ENCODE results near the gene ZNF831. TPM values are rescaled to one million over a fixed set of nuclear protein-coding genes. Genes with fewer than 3 reads are reported as not detected.

Gene ZNF831
- total RNA-seq, 1 donor from 2014 or later, result 6.4 TPM

DNA sequence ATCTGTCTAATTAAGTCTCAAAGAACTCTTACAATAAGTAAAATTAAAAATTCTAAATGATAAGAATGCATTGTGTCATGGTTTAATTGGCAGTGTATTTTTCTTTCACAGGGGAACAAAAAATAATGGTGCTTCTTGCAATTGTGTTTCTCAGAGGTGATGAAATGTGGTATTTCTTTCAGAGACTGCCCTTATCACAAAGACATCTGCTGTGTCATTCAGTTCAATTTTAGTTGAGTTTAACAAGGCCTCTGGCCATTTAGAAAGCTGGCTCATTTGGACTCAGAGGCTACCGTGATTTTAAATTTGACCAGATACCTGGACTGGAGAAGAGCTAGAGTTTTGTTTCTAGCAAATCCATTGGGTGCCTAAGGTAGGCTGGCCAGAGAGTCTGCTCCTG lies 23.6 kb upstream of the ZNF831 start:
- intact Hi-C loops (cut with micrococcal nuclease), result no loop called here

DNA sequence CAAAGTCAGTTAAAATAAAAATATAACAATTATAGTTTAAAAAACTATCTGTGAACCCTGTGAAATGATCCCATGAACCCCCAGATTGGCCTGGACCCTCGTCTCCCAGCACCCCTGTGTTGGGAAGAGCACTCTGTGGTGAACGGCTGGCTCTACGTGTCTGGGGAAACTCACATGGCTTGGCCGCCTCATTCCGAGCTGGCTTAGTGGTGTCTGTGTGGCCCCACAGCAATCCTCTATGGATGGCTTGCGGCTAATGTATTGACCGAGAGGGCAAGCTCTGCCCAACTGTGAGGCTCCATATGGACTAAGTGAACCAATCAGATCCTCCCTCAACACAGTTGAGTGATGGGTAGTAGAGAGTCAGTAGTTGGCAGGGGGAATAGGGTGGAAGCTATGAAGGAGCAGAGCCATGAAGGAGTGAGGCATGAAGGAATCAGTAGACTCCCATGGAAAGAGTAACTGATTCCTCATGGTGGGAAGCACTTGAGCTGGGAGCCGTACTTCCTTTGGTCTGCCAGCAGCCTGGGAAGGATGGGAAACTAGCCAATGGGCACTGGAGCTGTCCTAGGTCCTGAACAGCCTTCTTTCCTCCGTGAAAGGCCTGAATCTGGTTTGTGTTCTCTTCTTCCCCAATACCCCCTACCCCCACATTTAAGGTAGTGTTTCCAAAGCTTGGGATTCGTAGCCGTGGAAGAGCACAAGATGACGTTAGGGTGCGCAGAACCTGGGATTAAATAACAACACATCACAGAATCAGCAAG lies 21.6 kb upstream of the ZNF831 start:
- intact Hi-C loops (cut with micrococcal nuclease), result no loop called here

DNA sequence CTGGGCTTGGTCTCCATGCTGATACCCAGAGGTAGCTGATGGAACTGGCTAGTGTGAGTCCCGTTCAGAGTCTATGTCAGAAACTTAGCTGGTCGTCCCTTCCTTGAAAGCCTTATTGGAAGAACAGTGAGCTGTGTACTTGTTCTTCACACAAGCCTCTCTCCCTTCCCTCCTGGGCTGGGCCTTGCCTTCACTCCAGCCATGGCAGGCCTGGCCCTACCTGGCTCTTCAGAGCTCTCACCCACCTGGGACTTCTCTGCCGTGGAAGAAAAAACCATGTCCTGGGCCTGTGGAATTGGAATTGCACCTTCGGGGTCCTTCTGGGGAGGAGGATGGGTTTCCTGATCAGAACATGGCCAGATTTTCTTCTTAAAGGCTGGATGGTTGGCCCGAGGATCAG lies 20.3 kb upstream of the ZNF831 start:
- intact Hi-C loops (cut with micrococcal nuclease), result no loop called here

DNA sequence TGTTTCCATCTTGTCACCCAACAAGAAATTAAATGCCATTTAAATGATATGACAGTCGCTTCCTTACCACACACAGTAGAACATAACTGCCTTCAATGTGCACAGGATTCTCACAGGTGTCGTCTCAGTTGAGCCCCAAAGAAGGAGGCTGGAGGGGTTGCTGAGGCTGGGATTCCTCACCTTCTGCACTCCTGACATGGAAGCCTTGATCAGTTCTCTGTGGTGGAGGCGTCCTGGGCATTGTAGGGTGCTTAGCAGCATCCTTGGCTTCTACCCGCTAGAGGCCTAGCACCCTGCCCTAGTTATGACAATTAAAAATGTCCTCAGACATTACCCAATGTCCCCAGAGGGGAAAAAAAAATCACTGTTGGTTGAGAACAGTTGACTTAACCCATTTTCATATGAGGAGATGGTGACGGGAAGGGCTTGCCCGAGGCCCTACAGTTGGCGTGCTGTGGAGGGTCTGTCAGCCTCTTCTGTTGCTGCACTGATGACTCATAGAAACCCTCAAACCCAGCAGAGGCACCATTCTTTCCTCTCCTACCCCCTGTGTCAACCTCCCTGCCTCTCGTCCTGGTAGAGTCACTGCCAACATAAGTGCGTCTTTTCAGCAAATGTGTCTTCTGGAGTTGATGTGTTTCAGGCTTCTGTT lies 19.3 kb upstream of the ZNF831 start:
- intact Hi-C loops (cut with micrococcal nuclease), result no loop called here

DNA sequence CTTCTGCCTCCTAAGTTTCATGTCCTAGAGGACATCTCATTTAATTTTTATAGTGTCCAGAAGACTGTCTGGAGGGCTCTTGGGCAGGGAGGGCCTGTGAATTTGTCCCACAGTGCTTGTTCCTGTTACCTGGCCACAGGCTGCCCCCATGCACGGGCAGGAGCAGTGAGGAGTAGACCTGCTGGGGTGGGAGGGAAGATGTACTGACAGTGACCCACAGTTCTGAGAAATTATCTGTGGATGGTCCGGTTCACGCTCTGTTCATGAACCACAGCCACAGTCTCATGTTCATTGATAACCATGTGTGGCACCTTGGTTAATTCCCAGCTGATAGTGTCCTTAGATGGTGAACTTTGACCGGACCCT lies 18.8 kb upstream of the ZNF831 start:
- intact Hi-C loops (cut with micrococcal nuclease), result loop anchor here (5.0 kb wide), 1 partner anchor 113 kb away; the partner anchor contains the start of gene ATP5F1E

DNA sequence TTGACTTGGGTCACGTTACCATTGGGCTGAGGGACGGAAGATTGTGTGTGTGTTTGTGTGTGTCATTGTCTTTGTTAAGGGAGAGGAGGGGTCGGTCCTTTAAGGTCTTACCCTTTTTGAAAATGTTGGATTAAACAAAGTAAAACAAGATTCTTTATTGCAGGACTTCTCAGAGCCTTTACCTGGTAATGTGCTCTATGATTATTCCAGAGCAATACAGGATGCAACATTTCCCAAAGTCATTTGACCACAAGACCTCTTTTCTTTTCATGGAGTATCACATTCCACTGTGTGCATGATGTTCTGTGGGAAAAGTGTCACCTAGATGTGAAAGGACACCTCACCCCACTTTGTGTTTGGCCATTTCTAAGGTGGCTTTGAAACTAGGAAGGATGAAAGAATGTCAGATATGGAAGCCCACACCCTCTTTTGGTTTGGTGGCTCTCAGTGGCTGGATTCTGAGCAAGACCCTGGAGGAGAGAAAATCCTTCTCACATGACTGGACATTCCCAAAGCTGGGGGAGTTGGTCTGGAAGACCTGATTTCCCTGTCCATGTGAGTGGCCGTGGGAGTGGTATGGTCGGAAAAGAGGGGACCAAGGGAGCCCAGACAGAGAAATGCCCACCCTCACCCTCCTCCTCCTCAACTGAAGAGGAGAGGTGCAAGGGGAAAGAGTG lies 18.2 kb upstream of the ZNF831 start:
- intact Hi-C loops (cut with micrococcal nuclease), result loop anchor here (5.0 kb wide), 1 partner anchor 113 kb away; the partner anchor contains the start of gene ATP5F1E

DNA sequence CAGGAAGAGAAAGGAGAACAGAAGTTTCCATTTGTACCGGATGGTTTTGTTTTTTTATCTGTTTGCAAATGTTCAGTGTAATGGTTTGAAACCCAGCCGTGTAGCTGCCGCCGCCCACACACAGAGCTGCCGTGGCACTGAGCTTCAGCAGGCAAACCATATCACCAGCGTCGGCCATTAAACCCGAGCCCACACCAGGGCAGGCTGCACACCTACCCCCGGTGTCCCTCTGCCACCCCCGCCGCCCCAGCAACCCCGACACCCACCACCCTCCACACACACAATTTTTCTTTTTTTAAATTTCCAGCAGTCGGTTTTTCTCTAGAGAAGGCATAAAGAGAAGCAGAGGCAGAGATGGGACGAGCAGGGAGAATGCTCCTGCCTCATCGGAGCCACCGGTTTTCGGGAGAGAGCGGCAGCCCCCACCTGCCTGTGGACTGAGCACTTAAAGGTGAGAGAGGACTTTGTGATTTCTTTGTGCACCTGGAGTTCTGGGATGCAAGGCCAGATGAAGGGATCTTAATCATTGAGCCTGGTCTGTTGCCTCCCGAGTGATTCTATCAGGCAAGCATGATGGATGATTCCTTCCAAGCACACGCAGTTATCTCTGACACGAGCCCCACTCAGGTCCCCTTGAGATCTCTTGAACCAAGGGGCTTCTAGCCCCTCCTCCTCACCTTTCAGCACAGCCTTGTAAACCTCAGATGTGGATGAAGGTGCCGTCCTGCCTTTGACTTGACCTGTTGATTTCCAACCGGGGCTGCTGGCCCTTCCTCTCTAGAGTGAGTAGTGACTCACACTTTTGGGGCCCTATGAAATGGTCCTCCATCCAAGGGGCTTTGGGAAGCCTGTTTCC lies 17.5 kb upstream of the ZNF831 start:
- intact Hi-C loops (cut with micrococcal nuclease), result loop anchor here (2.0 to 5.0 kb wide), 2 partner anchors 23 to 114 kb away; partner anchors contain the start of gene ATP5F1E

DNA sequence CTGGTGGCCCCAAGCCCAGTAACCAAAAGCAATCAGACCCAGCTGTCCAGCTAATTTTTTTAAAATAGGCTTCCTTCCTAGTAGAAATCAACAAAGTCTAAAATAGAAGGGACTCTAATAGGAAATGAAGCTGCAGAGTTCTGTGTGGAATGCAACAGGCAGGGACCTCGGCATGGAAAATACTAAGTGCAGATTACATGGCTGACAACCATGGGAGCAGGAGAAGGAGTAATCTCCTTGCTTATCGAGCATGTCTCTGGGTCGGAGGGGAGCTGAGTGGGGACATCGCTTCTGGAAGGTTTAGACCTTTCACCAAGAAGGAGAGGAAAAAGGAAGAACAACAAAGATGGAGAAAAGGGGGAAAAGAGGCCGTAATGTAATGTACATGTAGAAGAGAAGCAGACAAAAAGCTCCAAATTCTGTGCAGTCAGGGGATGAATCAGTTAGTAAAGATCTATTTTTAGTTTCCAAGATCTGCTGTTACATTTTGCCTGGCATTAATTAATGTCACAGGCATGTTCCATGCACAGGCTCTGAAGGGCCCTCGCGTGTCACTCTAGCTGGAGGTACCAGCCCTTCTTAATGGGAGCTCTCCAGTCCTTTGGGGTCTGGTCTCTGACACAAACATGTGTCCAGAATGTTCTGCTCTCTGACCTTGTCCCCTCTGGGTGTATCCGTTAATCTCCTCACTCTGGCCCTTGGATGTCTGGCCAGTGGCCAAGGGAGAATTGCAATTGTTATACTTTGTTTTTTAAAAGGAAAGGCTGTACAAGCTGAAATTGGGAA lies 16.6 kb upstream of the ZNF831 start:
- intact Hi-C loops (cut with micrococcal nuclease), result loop anchor here (2.0 to 5.0 kb wide), 2 partner anchors 24 to 115 kb away; partner anchors contain the start of gene ATP5F1E

DNA sequence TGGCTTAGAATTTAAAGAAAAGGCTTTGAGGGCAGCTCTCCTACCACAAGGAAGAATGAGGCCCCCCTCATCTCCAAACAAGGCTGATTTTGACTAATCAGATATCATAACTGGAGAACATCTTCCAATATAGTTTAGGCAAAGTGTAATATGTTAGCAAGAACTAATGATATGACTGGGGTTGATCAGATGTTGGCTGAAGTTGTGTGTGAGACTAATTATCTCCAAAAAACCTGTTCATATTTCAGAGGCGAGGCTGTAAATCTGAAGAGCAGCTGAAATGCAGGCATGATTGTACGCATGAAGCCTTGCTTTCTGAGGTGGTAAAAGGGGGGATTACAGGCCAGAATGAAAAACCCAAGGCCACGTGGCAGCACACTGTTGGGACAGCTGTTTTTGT lies 16.0 kb upstream of the ZNF831 start:
- intact Hi-C loops (cut with micrococcal nuclease), result loop anchor here (2.0 to 5.0 kb wide), 2 partner anchors 25 to 115 kb away; partner anchors contain the start of gene ATP5F1E

DNA sequence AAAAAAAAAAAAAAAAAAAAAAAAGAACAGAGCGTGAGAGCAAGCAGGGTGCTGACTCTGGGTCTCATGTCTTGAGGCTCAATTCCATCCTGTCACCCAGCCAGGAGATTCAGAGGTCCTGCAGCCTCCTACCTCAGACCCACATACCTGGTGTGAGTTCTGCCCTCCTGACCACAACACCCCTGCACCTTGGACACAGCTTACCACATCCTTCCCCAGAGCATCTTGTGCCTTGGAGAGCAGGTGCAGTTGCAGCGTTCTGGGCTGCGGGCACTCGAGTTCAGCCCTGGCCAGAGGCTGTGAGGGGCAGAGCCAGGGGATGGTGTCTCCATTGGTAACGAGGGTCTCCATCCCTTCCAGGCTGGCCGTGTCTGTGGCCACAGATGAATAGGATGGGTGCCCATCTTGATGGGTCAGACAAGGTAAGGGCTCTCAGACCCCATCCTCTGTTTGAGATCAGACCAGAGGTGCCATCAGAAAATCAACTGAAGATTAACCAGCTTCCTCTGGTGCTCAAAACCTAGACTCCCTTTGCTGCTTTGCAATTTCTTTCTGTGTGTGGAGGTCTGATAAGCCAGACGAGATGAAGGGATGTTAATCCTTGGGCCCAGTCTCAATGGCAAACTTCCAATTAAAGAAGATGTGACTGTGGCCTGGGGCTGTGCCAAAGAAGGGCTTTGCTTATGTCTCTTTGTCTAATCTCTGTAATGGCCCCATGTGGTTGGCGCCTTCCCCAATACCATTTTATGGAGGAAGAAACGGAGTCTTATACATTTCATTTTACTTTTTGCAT lies 14.7 kb upstream of the ZNF831 start:
- intact Hi-C loops (cut with micrococcal nuclease), result loop anchor here (5.0 kb wide), 1 partner anchor 117 kb away; the partner anchor contains the start of gene ATP5F1E

DNA sequence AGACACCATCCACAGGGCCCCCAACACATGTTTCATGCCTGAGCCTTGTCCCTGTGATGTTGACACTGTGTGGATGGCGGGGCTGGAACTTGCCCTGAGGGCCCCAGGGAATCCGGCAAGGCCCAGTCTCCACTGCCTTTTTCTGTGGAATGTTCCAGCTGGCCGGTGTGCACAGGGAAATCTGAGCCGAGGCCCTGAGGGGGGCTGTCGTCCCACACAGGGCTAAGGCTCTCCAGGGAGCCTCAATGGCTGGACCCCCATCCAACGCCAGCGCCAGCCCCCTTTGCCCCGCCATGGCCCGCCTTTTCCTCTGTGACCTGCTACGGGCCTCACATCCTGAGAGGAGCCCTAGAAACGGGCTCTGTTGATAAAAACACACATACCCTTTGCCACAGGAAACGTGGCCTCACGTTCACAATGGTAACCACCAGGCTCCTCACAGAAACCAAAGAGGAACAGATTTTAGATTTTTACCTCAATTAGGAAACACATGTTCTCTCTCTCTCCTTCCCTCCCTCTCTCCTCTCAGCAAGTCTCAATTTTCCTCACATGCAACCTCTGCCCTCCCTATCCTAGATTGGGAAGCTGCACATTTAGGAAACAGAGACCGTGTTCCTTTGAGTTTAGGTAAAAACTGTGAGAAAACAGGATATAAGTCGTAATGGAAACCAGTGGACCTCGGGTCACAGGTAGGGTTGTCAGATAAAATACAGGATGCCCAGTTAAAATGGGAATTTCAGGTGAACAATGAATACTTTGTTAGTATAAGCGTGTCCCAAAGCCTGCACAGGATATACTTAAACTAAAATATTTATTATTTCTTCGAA lies 13.7 kb upstream of the ZNF831 start:
- intact Hi-C loops (cut with micrococcal nuclease), result loop anchor here (1.0 to 5.0 kb wide), 6 partner anchors 9 to 118 kb away; partner anchors contain the start of genes ATP5F1E and ZNF831

DNA sequence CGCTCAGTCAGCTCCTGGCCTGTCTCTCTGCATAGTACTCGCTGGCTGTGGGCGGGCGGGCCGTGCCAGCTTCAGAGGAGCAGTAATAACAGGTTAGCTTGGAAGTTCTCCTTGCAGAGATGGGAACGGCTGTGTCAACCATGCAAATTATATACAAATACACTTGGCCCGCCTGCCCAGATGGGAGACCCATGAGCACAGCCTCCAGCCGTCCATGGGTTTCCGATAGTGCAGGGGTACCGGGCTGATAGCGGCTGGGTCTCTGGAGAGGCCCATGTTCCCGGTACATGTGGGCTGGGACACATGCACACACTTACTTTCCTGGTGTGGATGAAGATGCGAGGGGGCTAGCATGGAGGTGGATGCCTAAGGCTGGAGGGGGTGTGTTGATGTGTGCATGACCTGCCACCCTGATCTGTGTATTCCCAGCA lies 12.8 kb upstream of the ZNF831 start:
- intact Hi-C loops (cut with micrococcal nuclease), result loop anchor here (1.0 kb wide), 5 partner anchors 8 to 56 kb away; partner anchors contain the start of gene ZNF831

DNA sequence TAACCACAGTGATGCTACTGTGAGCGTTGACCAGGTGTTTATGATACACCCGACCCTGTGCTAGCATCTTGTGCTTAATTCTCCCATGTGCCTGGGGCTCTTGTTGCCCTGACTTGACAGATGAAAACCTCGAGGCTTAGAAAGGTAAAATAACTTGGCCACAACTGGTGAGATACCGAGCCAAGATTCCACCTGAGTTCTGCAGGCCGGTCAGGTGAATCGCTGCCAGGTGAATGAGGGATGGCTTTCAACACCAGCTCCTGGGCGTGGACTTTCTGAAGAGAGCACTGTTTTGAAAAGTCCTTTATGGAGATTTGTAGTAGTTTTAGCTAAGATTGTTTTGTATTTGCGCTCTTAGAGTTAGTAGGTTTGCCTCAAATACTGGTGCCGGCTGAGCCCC lies 12.2 kb upstream of the ZNF831 start:
- intact Hi-C loops (cut with micrococcal nuclease), result no loop called here

DNA sequence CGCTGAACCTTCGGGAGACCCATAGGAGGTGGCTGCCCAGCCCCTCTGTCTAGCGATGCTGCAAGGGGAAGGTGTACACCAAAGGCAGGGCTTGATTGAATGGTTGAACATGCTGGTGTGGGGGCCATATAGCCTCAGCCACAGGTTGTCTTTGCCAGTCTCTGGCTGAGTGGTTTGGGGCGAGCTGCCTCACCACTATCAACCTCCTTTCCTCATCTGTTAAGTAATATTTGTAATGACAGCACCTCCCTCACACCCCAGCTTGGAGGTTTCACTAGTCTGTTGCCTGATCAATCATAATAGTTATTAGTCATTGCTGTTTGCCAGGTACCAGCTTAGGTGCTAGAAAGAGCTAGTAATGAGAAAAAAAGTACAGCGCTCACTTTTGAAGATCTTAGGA lies 11.8 kb upstream of the ZNF831 start:
- intact Hi-C loops (cut with micrococcal nuclease), result no loop called here

DNA sequence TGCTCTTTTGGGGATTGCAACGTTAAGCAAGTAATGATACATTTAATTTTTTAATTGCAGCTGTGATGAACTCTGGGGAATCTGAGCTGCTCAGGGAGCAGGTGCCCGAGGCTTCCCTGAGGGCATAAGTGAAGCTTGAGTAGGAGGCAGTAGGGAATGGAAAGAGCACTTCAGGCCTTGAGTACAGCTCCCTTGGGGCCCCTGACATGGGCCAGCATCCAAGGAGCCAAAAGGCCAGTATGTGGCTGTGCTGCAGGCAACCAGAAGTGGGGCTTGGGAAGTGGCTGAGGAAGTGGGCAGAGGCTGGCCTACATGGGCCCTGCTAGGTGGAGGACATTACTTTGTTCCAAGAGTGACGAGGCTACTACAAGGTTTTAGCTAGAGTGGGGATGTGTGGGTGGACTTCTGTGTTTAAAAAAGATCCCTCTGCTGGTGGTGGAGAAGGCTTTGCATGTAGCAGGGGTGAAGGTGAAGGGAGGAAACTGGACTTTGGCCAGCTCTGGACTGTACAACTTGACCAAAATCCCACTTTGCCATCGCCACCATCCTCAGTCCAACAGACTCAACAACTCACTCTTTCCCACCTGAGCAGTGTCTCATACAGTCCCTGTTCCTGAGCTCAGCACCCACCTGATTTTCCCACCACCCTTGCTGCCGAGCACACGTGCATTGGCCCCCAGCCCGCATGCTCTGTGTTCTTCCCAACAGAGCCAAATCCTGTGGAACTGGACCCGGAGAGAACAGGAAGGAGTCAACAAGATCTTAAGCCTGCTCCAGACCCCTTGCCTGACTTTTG lies 10.9 kb upstream of the ZNF831 start:
- intact Hi-C loops (cut with micrococcal nuclease), result no loop called here

DNA sequence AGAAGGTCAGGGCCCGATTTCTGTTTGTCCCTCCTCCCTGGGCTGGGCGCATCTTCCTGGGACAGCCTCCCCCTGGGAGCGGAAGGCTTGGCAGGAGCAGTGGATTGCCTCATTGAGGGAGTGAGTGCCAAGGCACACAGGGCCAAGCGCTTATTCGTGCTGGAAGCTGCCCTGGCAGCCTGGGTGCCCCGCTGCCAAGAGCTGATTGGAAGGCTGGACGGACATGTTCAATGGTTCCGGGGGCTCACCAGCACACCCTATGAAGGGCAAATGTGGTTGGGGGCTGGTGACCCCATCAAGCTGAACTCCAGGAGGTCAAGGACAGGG lies 10.3 kb upstream of the ZNF831 start:
- intact Hi-C loops (cut with micrococcal nuclease), result no loop called here

DNA sequence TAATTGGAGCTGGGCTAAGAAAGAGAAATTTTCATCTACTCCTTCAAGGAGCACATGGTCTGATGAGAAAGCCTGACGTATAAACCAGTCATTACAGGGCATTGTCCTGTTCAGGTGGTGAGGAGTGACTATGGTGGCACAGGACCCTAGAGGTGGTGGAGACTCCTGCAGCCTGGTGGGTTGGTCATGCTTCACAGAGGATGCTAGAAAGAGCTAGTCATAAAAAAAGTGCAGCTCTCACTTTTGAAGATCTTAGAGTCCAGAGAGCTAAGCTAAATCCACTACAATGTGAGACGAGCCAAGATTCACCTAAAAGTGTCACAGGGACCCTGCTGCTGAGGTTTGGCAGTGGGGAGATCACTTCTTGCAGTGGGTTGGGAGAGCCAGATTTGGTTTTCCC lies 9.8 kb upstream of the ZNF831 start:
- intact Hi-C loops (cut with micrococcal nuclease), result no loop called here

All from T-helper 1 cell treated with Interleukin-12 subunit alpha and Interleukin-12 subunit beta and Interleukin-4 antibody, amounts not matched to agents 30 ng/mL and 1 ng/mL, for 36 hours (primary cell).